NT2/D1 (cell line): ENCODE data around the gene ACOT6.

Experiments used
- SUZ12 ChIP-seq: IDR thresholded peaks from 2 replicates; pipeline ENCODE4 v1.6.1; 2011; ENCODE audit not compliant: insufficient read length, insufficient read depth; ENCODE audit errors: extremely low read depth
- YY1 ChIP-seq: IDR thresholded peaks from 2 replicates; pipeline ENCODE4 v1.6.1; 2011; ENCODE audit not compliant: insufficient read length, insufficient read depth
- ZNF274 ChIP-seq: IDR thresholded peaks from 2 replicates; pipeline ENCODE4 v1.6.1; 2011; ENCODE audit warnings: mild to moderate bottlenecking, low read depth, low read length

- TF ChIP-seq ZNF274 (no peak), YY1 (no peak), SUZ12 (no peak)
These were observed 45.0 kb upstream of the ACOT6 start for GRCh38 chr14:73567358-73567757.
